Stimulated activated CD8-positive, alpha-beta memory T cell treated with anti-CD3 and anti-CD28 coated beads, Interleukin-15, amount 100 ng/mL, for 1 hour (primary cell): Measurements from ENCODE around the gene MPDZ.

Experiments used
- DNase-seq: peaks from one replicate; pipeline ENCODE4 v3.0.0-alpha.2; 2020; ENCODE audit warnings: low read depth

Gene MPDZ

DNA sequence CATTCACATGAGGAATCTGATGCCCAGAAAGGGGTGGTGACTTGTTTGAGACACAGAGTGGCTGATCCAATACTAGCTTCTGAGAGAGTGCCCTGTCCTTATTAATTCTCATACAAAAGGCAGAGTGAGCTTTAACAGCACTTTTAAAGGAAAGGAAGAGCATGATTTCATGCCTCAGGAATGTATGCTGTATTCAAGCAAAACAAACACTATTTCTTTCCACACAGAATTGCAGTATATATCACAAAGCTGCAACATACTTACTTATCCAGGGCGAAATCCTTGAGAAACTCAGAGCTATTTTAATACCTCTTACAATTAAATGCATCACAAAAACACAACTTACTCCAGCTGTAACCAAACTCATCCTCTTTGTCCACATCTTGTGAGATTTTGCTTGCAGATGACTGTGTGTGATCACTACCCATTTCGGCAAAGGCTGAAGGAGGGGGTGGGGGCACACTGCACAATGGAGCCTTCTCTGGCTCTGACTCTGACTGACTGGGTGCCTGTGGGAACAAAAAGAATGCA is 139.8 kb downstream of the MPDZ start:
- DNase-seq: no peak

DNA sequence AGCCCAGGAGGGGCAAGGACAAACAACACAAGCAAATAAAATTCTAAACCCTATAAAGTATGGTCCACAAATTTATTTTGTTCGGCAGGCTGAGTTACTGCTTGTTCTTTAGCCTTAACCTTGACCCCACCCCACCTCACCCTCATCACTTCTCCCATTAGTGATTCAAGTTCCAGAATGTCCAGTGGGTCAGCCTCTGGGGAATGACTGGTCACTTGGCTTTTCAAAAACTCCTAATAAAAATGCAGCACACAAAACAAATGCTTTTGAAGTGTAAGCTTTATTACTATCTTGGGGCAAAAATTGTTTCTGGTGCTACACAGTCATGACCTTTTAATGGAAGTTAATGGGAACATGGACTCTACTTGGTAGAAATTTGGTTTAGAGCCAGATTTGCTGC is 142.1 kb downstream of the MPDZ start:
- DNase-seq: no peak

DNA sequence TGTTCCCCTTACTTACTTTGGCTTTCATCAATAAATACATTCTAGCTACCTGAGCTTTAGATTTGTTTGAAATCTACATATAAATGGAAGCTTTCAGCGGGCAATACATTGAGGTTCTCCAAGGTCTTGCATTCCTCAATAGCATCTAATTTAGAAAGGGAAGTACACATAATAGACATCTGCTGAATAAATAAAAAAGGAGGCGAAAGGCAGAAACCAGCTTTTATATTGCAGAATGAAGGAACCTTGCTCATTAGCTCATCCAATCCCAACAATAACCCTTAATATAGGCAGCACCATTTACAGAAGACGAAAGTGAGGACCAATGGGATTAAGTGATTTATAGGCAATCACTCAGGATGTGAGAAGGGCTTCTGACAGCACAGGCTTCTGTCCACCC is 147.5 kb downstream of the MPDZ start:
- no peak for DNase-seq

DNA sequence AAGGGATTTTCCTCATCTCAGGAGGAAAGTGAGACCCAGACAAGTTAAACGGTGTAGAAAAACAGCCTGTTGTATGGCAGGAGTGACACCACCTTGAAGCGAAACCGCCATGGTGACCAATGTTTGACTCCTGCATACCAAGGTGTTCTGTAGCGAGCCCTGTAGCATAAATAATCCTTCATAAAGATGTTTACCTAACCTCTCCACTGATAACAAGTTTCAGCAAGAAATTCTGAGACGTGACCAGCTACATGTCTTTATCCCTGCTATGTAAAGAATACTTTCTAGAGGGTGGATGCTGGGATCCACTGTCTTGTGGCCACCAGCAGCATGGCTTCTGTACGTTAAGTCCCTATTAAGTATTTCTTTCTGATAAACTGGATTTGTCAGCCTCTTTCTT is 148.1 kb downstream of the MPDZ start:
- no peak for DNase-seq

DNA sequence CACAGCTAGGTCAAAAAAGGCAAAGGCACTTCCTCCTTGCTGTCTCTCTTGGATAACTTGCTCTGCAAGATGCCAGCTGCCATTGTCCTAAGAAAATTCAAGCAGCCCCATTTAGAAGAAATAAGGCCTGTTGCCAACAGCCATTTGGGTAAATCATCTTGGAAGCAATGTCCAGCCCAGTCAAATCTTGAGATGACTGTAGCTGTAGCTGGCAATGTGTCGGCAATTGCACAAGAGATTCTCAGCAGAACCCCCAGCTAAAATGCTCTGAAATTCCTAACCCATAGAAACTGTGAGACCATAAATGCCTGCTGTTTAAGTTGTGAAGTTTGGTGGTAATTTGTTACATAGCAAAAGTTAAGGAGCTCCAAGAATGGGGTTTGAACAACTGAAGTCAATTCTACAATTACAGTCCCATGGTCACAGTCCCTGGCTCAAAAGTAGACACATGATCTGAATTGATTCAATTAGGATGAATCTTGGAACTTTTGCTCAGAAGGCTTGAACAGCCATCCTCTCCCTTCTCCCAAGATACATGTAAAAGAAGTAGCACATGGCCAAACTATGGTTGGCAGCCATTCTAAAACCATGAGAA is 151.1 kb downstream of the MPDZ start:
- no peak for DNase-seq

DNA sequence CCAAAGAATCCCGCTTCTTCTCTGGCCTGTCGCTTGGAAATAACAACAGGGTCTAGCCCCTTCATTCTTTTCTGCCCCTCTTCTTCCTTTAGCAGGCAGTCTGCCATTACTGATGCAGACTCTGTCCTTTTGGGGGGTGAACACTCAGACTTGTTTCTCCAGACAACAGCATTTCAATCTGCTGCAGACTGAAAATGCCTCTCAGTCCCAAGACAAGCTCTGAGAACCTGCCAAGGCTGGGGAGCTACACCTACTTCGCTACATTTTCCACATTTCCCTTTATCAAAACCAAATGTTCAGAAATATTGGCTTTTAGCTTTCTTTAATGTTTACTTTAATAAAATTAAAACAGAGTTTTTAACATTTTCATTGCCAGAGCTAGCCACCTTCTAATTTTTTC is 152.4 kb downstream of the MPDZ start:
- no peak for DNase-seq

DNA sequence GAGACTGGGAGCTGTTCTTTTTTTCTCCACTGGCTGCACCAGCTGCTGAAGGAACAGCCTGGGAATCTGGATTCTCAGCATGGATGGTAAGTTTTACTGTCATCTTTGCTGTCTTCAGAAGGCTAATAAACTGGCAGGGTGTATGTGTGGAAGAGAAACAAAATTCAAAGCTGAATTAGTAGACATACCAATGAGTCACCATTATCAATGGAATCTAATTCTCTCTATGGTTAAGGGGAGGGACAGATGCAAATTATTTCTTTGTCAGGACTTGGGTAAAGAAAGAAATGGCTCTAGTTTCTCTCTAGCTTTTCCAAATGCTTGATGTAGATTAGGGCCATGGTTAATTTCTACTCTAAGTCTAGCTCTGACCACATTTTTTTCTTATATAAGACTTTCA is 154.2 kb downstream of the MPDZ start:
- no peak for DNase-seq

DNA sequence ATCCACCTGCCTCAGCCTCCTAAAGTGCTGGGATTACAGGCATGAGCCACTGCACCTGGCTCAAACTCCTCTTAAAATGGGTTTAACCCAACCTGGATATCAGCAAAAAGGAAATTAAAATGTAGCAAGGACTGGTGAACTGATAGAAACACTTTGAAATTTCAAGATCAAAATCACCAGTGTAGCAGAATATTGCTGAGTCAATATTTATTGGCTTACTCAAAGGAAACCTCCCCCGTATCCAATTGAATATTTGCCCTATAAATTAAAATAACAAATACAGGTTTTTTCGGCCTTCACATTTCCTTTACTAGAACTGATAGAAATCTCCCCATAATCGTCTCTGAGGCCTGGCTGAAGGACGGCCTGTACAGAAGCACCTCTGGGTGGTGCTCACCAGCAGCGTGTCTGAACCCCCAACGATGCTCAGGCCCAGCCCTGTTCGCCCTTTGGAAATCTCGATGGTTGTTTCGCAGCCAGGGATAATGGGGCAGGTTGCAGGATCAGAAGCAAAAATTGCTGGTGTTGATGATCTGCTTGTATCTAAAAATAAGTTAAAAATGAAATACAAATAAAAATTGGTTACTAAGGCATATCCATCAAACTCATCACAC is 156.6 kb downstream of the MPDZ start:
- no peak for DNase-seq

DNA sequence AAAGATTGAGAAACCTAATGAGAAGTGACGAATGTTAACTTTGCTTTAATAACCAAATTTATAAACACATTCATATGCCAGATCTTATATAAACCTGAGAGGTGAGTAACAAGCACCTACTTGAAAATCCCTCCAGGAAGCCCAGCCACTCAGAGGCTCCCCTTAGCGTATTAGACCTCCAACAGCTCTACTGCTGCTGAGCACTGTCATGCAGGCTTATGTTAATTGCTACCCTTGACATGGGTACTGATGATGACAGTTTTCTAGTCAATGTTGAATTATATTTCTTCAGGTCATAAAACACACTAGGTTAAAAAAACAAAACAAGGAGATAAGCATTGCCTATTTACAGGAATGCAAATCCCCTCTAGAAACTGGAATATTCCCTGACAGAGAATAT is 161.2 kb downstream of the MPDZ start:
- no peak for DNase-seq

DNA sequence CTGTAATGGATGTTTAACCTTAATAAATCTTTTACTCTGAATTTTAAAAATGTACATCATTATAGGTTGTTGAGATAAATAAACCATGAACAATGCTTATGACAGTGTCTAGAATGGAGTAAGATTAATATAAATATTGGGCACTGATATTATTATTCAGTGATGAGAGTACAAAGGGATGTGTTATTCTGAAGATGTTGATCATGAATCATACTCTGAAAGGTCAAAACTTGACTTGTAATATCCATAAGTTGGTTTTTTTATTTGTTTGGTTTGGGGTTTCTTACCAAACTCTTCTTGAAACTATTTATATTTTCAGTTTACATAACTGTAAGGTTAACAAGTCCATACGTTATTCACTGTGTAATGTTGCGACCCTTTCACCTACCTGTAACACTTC is 163.2 kb downstream of the MPDZ start:
- no peak for DNase-seq

DNA sequence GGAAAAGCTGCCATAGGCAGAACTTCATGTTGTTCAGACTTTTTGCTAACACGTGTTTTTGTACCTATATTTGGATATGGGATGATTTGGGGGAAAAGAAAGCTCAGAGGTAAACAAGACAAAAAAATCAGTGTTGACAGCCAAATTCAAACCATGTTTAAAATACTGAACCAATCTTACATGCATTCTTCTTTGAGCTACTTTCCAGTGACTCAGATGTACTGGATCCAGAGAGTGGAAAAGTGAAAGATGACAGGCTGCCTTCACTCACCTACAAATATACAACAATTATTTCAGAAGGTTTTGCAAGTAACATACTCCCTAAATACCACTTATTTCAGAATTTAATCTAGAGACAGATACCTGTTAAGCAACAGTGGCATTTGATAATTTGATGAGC is 165.7 kb downstream of the MPDZ start:
- no peak for DNase-seq

DNA sequence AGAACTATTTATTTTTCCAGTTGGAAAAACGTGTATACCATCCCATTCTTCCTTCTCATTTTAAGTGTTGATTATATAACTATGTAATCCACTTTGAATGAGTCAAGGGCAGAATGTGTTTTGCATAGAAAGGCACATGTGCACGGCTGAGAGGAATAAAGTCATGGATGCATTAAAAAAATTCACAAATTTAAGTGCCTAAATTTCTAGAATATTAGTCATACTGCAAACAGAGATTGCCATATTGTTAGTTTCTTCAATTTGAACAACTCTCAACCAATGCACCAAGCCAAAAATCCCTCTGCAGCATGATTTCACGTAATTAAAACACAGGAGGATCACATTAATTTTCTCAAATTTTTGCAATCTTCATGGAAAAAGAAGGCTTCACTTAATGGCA is 166.3 kb downstream of the MPDZ start:
- DNase-seq: no peak

DNA sequence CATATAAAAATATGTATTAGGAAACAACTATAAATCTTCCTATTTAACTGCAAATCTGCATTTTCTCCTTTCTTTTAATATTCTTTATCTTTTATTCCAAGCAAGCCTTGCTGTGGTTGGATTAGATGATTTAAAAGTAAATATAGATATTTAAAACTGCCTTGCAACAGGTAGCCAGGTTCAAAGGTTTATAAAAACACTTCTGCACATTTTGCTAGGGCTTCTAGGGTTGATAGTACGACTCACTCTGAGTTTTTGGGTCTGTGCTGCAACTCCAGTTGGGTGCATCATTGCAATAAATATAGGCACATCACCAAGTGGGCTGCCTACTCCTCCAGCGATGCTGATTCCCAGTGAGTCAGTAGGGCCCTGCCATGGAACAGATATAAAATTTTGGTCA is 167.7 kb downstream of the MPDZ start:
- no peak for DNase-seq

DNA sequence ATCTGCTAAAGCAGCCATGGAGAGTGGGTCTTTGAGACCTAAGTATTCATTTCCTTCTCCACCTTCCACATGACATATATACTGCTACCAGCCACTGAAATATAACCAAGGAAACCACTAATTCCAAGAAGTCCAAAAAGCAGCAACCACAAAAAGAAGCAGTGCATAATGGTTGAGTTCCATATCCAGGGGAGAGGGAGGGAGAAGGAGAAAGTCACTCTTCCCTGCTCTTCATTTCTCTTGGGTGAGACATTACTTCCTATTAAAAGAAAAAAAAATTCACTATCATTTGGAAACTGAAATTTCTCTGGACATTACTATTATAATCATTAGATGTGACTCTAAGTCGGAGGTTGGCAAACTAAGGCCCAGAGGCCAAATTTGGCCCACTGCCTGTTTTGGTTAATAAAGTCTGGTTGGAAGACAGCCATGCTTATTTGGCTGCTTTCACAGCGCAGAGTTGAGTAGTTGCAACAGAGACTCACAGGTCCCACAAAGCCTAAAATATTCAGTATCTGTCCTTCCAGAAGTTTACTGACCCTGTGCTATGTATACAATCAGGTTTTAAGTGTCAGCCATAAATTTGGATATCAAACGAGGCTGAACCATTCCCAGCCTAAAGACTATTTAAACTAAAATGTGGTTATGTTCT is 168.6 kb downstream of the MPDZ start:
- no peak for DNase-seq

DNA sequence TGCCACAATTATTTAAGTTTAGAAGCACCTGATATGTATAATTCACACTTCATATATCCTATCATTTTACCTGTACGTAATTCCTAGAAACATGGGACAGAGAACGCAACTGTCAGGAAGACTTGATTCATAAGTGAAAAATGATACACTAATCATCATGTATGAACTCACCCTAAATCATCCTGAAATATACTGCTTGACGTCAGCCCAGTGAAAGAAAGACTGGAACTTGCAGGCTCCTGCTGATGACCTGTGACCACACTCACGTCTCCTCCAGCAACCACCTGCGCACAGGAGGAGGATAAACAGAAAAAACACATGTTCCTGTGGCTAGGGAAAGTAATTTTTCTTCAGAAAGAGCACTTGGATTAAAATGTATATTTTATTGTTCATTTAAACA is 169.7 kb downstream of the MPDZ start:
- DNase-seq: no peak

DNA sequence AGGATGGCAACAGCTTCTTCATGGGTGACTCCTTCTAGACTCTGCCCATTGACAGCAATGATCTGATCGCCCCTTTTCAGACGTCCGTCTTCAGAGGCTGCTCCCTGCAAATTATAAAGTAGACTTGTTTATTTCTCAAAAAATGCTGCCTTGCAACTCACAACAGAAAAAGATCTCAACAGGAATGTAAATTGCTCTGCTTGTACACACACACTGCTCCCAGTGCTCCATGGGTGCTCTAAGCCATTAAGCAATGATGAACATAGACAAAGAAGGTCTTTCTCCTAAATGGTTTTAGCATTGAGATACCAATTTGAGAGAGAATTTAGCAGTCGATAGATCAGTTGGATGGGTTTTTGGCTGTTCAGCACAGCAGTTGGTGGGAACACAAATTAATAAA is 172.5 kb downstream of the MPDZ start:
- no peak for DNase-seq

DNA sequence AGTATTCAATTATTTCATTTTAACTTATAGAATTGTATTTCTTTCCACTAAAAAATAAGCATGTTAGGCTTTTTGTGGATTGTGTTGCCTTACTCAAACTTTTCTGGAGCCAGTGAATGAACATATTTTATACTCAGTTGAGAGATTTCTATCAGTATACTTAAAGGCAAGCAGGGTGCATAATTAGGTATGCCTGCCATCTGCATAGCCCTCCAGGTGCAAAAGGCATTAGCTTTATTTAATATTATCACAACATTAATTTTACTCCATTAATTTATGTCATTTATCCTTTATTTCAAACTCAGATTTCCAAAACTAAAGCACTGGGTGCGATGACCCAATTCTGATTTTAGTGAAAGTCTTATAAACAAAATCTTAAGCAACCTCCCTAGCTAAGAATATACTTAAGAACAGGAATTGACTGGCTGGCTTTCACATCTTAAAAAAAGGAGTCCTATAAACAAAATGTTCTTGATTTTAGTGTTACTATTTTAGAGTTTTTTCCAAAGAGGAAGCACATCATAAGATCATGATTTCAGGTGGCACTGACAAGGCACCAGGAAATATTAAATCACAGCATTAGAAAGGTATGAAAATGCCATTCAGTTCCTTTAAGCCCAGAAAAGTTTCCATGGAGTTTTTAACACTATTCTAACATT is 178.4 kb downstream of the MPDZ start:
- no peak for DNase-seq

DNA sequence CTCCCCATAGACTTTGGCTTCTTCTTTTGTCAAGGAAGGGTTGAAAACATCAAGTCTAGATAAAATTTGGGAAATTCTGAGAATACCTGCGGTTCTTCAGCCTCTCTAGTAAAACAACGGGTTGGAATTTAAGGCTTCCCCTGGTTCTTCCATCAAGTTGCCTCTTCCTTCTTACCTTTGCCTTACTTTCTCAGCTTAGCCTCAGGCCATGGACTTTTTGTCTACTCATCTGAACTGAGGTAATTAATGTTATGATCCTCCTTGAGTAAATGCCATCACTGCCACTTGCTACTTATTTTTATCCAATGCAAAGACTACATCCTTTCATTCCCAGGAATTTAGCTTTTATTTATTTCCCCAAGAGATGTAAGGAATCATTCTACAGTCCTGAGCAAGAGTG is 184.4 kb downstream of the MPDZ start:
- no peak for DNase-seq

DNA sequence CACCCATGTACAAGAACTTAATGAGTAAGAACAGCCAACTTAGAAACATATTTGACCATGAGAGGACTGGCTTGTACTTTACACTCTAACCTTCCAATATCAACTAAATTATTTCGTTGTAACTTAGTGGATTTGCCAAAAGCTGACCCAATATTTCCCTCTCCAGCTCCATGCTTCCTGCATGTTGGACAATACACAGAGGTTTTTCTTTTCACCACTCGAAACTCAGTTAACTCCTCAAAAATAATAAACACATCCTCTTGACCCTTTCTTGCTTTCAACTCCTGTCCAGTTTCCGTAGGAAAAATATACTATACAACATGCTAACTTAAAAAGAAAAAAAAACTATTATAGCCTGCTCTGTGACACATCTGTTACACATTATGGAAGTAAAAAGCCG is 188.9 kb downstream of the MPDZ start:
- DNase-seq: no peak

DNA sequence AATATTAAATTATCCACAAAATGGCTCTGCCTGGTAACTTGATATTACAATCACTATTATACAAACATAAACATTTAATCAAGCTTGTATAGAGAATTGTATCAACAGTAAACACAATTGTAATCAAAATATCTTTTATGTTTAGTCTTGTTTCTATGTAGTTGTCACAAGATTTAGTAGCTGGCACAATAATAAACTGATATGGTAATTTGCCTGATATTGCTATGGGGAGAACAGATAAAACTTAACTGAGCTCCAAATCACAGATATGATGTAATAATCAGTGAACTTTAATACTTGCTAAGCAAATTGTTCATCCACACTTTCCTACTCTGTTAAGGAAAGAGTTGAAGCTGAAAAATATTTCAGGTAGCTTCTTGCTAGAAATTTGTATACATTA is 189.8 kb downstream of the MPDZ start:
- DNase-seq: no peak

DNA sequence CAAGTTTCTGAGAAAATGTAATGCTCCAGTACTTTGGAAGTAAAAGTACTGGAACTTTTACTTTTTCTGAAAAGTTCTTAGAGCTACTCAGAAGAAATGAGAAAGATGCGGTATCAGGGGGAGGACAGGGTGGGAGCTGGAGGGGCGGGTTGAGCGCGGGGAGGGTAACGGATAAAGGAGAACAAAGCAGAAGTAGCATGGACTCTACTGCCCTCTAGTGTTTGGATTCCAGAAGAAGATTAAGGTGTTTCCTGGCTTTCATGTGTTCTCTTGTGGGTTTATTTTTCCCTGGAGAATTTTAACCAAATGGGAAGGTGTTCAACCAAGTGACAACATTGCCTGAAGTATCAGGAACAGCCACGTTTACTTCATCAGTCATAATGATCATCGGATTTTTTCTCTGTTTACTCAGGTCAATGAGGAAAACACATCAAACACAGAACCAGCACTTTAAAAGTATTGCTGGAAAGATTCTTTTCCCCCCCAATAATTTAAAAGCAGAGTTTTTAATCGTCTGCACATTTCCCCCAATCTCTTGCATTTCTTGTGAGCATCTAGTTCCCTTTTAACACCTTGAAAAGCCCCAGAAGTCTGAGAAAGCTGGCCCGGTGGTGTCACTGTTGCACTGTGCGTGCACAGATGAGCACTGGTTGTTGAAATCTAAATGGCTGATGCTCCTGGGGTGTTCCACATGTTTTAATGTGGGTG is 190.6 kb downstream of the MPDZ start:
- no peak for DNase-seq

DNA sequence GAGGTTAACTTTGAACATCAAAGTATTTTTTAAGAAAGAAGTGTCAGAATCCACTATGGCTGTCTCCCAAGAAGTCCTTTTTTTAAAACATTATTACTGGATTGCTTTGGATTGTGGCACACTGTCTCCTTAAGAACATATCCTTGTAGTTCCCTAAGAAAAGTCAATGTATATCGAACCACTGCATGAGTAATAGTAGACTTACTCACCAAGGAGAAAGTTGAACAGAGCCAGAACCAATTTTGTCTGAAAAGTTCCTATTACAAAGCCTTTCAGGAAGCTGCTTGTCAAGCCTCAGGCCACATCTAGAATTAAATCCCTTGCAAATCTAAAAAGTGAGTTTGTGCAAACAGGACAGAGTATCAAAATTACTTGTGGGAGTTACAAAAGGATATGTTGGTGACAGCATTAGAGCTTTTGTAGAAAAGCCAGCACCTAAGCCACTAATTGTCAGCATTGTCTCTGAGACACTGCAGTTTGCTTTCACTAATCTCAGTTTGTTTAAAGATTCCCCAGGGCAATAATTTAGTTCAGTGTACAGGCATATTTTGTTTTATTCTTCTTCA is 195.4 kb downstream of the MPDZ start:
- no peak for DNase-seq
